Hematopoietic multipotent progenitor cell treated with erythropoietin and hydrocortisone succinate and interleukin-3 and kit ligand, for 15 days (in vitro differentiated cells): ENCODE measurements around the gene GALK1.

Experiments used
- DNase-seq: peaks from one replicate; pipeline ENCODE4 v3.0.0-alpha.2; 2015; ENCODE audit warnings: low spot score

Gene GALK1

GRCh38 chr17:75724016-75725003 lies 40.7 kb downstream of the GALK1 start:
- DNase-seq: no peak

GRCh38 chr17:75723171-75723930 lies 41.6 kb downstream of the GALK1 start:
- no peak for DNase-seq

GRCh38 chr17:75722542-75723095 lies 42.4 kb downstream of the GALK1 start:
- no peak for DNase-seq

GRCh38 chr17:75722076-75722475 lies 42.9 kb downstream of the GALK1 start:
- DNase-seq: no peak

- DNase-seq: no peak
Measured at GRCh38 chr17:75721463-75722011, 43.5 kb downstream of the GALK1 start.

- no peak for DNase-seq
Measured at GRCh38 chr17:75720656-75721462, 44.1 kb downstream of the GALK1 start, which contains the start of gene ITGB4. Gene ITGB4 (plus strand): TSS chr17:75721459. CDS start chr17:75724704, 3,245 bp downstream.

- DNase-seq: no peak
Measured at GRCh38 chr17:75719732-75720131, 45.3 kb downstream of the GALK1 start.

GRCh38 chr17:75712446-75712845 lies 52.5 kb downstream of the GALK1 start:
- no peak for DNase-seq
